NCI-H82 treated with DMSO at 0.1 percent for 48 hours (cell line): ENCODE data around the gene LDLR.
"Not testable (repeated sequence)": the region's sequence is repeated elsewhere in the genome, so short reads cannot be mapped to it uniquely, and the experiment has no call there.

ENCODE experiments used
- DNase-seq: peaks from one replicate; lab custom pipeline; 2025; ENCODE audit not compliant: unreplicated experiment; lab: John Stamatoyannopoulos, UW

Gene LDLR

GRCh38 chr19:11070123-11070522 lies 19.1 kb upstream of the LDLR start:
- no peak for DNase-seq

DNA sequence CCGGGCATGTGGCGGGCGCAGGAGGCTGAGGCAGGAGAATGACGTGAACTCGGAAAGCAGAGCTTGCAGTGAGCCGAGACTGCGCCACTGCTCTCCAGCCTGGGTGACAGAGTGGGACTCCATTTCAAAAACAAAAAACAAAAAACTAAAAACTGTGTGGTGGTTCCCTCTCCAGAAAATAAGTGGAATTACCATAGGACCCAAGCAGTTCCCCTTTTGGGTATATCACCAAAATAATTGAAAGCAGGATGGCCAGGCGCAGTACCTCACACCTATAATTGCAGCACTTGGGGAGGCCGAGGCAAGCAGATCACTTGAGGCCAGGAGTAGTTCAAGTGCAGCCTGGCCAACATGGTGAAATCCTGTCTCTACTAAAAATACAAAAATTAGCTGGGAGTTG lies 15.7 kb upstream of the LDLR start:
- DNase-seq = no peak

GRCh38 chr19:11076792-11077191 lies 12.5 kb upstream of the LDLR start:
- not testable (repeated sequence) for DNase-seq

GRCh38 chr19:11078893-11079292 lies 10.4 kb upstream of the LDLR start:
- DNase-seq = no peak

DNA sequence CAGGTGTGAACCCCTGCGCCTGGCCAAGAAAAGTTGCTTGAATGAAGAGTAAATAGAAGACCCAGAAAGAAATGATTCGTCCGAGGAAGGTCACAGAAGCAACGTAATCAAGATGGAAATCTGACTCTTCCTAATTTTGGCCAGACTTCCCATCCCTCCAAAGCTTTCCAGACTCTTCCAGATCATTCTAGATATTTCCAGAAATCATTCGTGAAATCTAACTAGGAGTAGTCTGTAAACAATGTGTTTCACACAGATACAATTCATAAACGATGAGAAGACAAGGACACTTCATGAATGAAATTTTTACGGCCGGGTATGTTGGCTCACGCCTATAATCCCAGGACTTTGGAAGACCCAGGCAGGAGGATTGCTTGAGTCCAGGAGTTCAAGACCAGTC lies 9.3 kb upstream of the LDLR start:
- no peak for DNase-seq

- DNase-seq = no peak
Observed at GRCh38 chr19:11087870-11088505, 1.3 kb upstream of the LDLR start.

DNA sequence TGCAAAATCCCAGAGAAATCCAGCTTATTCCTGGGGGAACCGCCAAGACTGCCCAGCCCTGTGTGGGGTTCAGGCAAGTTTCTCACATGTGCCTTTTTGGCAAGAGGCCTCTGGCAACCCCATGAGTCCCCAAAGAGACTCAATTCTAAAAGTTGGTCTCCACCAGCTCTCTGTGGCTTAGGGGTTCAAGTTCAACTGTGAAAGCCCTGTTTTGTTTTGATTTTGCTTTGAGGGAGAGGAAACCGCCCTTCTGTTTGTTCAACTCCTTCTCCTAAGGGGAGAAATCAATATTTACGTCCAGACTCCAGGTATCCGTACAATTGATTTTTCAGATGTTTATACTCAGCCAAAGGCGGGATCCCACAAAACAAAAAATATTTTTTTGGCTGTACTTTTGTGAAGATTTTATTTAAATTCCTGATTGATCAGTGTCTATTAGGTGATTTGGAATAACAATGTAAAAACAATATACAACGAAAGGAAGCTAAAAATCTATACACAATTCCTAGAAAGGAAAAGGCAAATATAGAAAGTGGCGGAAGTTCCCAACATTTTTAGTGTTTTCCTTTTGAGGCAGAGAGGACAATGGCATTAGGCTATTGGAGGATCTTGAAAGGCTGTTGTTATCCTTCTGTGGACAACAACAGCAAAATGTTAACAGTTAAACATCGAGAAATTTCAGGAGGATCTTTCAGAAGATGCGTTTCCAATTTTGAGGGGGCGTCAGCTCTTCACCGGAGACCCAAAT lies 583 bp upstream of the LDLR start:
- DNase-seq = no peak

DNA sequence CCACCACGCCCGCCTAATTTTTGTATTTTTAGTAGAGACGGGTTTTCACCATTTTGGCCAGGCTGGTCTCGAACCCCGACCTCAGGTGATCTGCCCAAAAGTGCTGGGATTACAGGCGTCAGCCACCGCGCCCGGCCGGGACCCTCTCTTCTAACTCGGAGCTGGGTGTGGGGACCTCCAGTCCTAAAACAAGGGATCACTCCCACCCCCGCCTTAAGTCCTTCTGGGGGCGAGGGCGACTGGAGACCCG lies 676 bp downstream of the LDLR start:
- not testable (repeated sequence) for DNase-seq

- DNase-seq = peak; percentile 82
Observed at GRCh38 chr19:11090264-11090996, 1.2 kb downstream of the LDLR start.

- DNase-seq = no peak
Observed at GRCh38 chr19:11090997-11091702, 1.9 kb downstream of the LDLR start.

DNA sequence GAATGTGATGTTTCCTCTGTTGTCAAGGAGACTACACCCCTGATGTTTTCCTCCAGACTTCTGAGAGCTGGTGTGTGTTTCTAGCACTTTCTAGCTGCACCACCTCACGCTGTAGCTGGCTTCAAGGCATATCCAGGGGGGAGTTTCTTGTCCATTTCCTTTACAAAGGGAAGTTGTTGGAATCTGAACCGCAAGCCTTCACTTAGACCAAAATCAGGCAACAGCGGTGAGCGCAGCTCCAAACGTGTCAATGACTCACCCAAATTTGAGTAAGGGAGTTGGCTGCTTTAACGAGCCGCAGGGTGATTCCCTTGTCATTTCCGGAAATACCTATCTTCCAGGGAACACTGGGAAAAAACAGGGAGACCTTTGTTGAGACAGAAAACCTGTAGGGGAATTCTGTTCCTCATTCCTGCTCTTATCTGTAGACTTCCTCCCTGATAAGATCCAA lies 2.5 kb downstream of the LDLR start:
- DNase-seq = no peak

GRCh38 chr19:11092181-11092538 lies 2.9 kb downstream of the LDLR start:
- no peak for DNase-seq

GRCh38 chr19:11093689-11094238 lies 4.5 kb downstream of the LDLR start:
- no peak for DNase-seq

- no peak for DNase-seq
Observed at GRCh38 chr19:11094520-11094894, 5.2 kb downstream of the LDLR start.

DNA sequence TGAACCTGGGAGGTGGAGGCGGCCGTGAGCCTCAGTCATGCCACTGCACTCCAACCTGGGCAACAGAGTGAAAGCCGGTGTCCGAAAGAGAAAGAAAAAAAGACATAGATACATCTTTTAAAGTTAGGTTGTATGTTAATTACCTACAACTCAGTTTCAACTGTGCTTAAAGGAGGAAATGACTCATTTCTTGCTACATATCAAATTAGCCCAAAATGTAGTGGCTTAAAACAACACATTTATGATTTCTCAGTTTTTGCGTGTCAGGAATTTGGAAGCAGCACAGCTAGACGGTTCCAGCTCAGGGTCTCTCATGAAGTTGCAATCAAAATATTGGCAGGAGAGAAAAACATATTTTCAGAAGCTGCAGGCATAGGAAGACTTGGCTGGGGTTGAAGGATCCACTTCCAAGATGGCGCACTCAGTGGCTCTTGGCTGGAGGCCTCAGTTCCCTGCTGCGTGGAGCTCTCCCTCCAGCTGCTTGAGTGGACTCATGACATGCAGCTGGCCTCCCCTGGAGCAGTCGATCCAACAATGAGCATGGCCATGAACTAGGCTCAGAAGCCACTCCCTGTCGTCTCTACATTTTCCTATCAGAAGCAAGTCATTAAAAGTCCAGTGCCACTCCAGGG lies 7.1 kb downstream of the LDLR start:
- DNase-seq = no peak

GRCh38 chr19:11097367-11097766 lies 8.1 kb downstream of the LDLR start:
- not testable (repeated sequence) for DNase-seq

DNA sequence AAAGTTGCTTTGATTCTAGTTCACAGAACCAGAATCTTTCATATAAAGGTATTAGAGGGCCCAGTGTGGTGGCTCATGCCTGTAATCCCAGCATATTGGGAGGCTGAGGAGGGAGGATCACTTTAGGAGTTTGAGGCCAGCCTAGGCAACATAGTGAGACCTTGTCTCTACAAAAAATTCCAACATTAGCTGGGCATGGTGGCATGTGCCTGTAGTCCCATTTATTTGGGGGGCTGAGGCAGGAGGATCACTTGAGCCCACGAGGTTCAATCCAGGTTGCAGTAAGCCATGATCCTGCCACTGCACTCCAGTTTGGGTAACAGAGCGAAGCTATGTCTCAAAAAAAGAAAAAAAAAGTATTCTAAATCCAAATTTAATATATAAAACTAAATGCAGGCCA lies 9.1 kb downstream of the LDLR start:
- DNase-seq = no peak

GRCh38 chr19:11098861-11099260 lies 9.6 kb downstream of the LDLR start:
- no peak for DNase-seq

- DNase-seq = no peak
Observed at GRCh38 chr19:11100049-11100448, 10.8 kb downstream of the LDLR start.

- DNase-seq = no peak
Observed at GRCh38 chr19:11101057-11101456, 11.8 kb downstream of the LDLR start.

- DNase-seq = no peak
Observed at GRCh38 chr19:11102944-11103343, 13.7 kb downstream of the LDLR start.
